Midbrain (tissue), 1 donor: ENCODE results near the gene MYO1G.
"Not testable (repeated sequence)": the region's sequence is repeated elsewhere in the genome, so short reads cannot be mapped to it uniquely, and the experiment has no call there.

Experiments used
- DNase-seq: peaks from one replicate; lab custom pipeline; 2025; lab: John Stamatoyannopoulos, UW

Gene MYO1G

DNA sequence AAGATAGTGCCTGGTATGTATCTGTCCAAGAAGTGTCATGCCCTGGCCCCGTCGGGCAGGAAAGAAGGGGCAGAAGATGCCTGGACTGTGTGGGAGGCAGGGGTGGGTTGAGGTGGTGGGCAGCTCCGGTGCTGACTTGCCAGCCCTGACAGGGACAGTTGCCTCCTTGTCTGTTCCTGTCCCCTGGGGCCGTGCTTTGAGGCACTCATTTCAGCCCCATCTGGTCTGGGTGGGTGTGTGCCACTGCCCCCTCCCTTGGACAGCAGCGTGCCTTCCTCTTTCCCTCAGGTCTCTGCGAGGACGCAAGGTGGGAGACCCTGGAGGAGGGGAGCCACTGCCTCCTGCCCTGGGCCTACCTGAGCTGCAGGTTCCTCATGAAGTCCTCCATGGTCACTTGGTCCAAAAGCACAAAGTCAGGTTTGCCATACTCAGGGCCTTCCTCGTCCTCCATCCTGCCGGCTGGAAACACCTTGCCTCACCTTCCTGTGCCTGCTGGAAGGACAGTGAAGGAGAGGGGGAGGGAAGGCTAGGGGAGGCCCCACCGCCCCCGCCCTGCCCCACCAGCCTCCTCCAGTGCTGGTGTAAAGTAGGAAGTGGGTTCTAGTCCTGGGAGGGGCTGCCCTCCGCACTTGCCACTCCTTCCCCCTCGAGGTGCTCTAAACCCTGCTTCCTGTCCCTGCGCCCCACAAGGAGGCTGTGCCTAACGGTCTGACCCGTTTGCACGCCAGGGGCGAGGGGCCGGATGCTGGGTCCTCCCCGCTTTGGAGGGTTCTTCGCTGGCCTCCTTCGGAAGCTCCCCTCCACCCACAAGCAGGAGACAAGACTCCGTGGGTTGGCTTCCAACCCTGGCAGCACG is at the start of gene MYO1G:
Gene MYO1G (minus strand): TSS at position 505 of the 856 bp plus-strand sequence. CDS start 54 bp downstream, at position 451.
- no peak for DNase-seq

DNA sequence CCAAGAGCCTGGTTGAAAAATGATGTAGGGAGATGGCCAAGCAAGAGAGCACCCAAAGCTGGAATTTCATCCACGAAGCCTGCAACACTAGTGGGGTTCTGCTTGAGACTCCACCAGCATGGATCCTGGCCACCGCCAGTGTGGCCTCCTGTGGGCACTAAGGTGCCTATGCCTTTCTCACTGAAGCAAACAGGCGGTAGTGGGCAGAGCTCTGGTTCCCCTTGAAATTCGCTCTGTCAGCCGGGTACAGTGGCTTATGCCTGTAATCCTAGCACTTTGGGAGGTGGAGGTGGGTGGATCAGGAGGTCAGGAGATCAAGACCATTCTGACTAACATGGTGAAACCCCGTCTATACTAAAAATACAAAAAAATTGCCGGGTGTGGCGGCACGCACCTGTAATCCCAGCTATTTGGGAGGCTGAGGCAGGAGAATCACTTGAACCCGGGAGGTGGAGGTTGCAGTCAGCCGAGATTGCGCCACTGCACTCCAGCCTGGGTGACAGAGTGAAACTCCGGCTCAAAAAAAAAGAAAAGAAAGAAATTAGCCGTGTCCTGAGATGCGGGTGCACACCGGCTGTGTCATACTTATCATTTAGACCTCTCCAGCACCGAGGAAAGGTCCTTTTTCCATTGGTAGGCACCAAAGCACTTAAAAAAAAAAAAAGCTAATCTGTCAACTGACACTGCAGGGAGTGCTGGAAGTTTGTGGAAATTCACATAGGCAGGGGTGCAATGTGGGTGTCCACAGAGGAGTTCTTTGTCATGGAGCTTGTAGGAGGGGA is 49.5 kb upstream of the MYO1G start:
- DNase-seq, result no peak

DNA sequence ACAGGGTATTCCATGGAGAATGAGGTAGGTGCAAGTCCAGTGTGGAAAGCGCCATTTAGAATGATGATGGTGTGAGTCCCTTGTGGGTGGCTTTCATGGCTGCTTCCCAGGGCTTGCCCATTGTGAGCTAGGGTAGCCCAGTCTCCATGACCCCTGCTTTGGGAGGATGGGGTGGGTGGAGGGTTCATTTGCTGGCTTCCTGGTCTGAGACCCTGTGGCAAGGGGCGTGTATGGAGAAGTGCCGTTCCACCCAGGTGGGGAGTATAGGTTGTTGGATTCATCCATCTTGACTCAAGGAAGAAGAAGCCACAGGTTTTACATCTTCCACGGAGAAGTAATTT is 48.9 kb upstream of the MYO1G start:
- no peak for DNase-seq

DNA sequence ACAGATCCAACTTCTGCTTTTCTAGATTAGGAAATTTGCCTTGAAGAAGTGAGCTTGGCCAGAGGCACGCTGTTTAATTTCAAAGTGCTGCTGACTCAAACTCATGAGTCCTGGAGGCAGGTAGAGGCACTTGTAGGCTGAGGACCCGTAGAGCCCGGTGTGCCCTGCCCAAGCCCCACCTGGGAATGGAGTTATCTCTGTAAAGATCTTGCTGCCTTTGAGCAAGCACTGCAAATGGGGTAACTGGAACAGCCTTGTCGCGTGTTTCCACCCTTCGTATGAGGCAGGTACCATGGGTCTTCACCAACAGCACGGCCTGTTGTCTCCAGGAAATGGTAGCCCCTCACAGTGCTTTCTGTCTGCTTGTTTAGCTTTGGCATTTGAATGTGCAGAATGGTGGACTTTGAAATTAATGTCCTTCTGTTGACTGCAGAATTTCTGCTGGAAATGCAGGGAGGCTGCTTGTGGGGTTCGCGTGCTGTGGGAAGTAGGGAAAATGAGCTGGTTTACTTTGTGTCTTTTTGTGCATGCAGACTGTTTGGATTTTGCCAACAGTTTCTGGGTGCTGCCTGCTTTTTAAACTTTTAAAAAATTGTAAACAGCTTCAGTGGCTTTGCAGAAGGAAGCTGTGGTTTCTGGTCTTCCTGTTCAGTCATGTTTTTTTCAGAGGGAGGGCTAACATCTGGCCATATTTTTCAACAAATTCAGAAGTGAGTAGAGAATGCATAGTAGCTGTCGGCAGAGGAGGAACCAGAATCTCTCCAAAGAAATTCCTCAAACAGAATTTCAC is 48.4 kb upstream of the MYO1G start:
- peak; percentile 4 for DNase-seq

DNA sequence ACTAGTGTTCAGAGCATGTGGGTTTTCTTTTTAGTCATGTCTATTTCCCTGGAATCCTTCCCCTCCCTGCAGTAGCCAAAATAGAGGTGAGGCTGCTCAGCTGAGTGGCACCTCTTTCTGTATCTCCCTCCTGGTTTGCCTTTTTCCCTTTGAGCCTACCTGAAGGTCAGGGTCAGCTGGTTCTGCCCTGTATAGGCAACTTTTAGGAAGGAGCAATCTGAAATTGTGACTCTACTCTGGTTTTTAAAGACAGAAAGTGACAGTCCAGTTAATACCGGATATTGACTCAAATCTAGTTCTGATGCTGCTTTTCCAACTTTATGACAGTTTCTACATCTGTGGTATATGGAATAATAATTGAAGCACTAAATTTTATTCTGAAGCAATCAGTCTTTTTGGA is 47.2 kb upstream of the MYO1G start:
- no peak for DNase-seq

DNA sequence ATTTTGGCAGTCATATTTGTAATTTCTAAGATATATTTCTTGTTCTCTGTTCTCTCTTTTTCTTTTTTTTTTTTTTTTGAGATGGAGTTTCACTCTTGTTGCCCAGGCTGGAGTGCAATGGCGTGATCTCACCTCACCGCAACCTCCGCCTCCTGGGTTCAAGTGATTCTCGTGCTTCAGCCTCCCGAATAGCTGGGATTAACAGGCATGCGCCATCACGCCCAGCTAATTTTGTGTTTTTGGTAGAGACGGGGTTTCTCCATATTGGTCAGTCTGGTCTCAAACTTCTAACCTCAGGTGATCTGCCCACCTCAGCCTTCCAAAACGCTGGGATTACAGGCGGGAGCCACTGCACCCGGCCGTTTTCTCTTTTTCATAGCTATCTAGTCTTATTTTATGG is 46.7 kb upstream of the MYO1G start:
- not testable (repeated sequence) for DNase-seq

DNA sequence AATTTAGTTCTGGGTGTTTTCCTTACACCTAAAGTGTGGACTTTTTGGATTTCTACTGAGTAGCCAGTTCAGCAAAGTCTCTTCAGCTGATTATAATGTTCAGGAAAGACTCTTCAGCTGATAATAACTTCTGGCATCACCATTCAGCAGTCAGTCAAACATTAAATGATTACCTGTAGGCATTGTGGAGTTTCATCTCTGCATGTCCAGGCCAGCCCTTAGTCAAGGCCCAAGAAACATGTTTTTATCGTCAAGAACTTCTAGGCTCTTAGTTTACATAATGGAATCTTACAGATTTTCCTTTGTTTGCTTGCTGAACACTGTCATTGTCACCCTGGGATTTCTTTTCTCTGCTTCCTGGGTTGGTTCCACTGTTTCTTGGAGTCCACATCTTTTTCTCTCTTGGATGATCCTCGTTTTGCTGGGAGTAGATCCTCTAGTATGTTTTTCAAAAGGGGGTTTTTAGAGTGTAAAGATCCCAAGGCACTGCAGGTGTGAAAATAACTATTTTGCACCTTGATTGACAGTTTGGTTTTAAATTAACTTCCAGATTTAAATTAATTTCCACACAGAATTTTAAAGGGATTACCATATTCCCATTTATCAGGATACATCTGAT is 45.4 kb upstream of the MYO1G start:
- no peak for DNase-seq

DNA sequence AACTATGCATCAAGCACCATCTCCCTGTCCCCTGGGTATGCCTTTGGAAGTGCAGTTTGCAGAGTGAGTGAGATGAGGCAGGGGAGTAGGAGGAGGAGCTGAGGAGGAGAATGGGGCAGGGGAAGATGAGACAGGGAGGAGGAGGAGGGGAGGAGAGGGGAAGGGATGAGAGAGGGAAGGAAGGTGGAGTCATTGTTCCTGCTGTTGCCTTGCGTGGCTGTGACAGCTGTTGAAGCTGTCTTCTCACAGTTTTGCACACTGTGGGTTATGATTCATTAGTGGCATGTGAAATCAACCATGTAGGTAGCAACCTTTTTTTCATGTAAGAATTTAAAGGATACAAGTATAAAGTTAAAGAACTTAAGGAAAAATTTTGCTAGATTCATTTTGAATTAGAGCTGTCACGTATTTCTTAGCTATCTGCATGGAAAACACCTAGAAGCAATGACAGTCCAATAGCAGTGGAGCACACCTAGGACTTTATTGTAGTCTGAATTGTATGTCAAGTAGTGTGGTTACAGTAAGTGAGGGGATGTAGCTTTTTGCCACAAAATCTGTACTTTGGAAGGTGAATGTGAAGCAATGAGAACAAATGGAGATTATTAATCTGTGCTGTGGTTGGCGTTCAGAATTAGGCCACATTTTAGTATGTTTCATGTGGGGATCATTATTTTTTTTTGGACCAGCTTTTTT is 42.9 kb upstream of the MYO1G start:
- DNase-seq, result no peak

DNA sequence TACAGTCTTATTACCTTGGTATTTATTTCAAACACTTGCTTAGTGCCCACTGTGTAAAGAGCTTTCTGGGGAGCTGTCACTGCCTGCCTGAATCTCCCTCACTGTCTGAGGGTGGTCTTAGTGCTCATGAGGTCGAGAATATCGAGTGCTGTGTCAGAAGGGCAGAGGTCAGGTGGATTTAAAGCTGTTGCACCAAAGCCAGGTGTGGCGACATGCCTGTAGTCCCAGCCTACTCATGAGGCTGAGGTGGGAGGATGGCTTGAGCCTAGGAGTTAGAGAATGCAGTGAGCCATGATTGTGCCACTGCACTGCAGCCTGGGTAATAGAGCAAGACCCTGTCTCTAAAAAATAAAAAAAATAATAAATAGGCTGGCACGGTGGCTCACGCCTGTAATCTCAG is 42.1 kb upstream of the MYO1G start:
- no peak for DNase-seq

DNA sequence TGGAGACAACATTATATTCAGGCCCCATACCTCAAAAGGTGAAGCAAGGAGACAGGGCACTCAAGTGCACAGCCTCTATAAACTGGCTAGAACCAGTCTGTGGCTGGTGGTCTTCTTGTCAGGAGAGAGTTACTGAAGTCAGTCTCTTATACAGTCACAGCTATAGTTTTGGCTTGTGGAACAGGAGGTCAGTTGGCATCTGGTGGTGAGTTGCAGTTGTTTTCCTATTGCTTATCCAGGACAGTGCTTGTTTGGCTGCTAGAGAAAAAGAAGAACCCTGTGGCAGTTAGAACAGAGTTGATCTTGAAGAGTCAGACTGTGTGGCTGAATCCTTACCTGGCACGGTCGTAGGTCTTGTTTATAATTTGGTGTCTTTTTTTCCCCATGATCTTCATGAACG is 38.4 kb upstream of the MYO1G start:
- DNase-seq, result no peak

DNA sequence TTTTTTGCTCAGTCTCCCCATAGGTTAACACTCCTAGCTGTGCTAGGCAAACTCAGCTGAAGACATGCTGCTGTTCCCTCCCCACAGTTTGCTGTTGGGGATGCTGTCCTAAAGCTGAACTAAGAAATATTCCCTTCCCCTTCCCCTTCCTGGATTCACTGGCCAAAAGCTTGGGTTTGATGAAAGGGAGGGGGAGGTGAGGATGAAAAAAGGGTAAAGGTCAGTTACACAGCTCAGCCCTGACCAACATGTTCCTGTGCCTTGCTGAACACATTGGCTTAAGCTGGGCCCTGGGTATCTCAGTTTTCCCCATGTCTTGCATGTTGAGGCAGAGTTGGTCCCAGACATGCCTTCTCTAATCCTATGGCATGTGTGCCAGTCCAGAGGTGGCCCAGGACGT is 36.5 kb upstream of the MYO1G start:
- no peak for DNase-seq

DNA sequence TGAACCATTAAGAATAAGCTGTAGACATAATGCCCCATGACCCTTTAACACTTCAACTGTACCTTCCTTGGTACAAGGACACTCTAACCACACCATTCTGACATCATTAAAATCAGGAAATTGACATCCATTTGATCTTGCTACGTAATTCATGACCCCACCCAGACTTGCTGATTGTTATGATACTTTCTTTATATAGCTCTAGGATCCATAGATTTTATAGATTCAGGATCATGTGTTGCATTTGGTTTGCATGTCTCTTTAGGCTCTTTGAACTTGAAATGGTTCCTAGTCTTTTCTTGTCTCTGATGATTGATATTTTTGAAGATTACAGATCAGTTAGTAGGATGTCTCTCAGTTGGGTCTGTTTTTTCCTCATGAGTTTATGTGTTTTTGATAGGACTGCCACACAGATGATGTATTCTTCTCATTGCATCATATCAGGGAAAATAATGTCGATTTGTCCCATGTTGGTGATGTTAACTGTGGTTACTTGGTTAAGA is 34.7 kb upstream of the MYO1G start:
- DNase-seq, result no peak

DNA sequence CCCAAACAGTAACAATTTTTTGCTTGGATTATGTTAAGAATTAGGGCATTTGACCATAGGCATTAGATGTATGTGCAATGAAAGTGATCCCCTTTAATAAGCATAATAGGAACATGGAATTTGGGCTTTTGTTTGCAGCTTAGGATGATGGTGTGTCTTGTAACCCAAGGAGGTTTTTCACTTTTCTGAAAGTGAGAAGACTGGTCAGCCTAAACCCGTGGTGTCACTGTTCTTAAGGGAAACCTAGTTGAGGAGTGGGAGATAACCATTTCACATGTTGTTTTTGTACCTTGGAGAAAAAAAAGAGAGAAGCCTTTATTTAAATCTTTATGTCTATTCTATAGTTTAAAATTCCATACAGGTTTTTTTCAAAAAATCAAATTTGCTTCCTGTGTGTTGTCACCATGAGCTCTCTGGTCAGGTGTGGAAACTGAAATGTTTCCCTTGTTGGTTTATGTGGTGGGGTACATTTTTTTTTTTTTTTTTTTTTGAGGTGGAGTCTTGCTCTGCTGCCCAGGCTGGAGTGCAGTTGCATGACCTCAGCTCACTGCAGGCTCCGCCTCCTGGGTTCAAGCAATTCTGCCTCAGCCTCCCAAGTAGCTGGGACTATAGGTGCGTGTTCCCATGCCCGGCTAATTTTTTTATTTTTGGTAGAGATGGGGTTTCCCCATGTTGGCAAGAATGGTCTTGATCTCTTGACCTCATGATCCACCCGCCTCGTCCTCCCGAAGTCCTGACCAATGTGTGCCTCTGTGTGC is 28.9 kb upstream of the MYO1G start:
- DNase-seq, result no peak

DNA sequence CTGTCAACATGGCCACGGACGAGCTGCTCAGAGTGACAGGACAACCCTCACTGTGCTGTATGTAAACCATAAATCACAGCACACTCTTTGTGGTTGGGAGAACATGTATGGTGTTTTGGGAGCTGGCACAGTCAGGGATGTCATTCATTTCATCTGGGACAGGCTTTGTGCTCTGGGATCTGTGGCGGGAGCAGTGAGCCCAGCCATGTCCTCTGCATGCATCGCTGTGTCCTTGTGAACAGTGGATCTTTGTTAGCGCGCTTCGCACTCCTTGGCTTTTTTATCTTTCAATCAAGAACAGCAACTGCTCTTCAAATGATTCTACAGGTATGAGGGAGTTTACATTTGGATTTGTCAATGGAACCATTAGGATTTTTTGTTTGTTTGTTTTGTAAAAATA is 28.3 kb upstream of the MYO1G start:
- DNase-seq, result peak; percentile 46

DNA sequence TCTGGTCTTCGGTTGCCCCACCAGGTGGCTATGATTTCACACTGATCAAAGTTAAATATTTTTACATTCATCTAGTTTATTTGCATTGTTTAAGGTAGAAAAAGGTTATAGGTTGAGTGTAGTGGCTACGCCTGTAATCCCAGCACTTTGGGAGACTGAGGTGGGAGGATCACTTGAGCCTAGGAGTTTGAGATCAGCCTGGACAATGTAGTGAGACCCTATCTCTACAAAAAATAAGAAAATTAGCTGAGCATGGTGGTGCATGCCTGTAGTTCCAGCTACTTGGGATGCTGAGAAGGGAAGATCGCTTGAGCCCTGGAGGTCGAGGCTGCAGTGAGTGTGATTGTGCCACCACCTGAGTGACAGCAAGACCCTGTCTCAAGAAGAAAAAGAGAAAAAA is 25.0 kb upstream of the MYO1G start:
- no peak for DNase-seq

DNA sequence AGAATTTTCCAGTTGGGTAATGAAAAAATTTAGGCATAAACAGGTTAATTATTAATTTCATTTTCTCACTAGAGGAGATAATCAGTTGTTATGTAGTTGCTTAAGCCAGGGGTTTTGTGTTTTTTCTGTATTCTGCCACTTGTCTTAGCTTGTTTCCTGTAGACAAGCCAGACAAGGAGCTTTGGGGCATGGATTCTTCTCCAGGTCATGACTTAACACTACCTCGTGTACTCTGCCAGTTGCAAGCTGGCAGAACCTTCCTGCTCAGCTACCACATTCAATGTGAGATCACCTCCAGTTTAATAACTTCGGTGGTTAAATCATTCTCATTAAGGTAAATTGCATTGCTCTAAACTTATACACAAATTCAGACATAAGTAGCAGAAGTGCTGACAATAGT is 23.0 kb upstream of the MYO1G start:
- no peak for DNase-seq

DNA sequence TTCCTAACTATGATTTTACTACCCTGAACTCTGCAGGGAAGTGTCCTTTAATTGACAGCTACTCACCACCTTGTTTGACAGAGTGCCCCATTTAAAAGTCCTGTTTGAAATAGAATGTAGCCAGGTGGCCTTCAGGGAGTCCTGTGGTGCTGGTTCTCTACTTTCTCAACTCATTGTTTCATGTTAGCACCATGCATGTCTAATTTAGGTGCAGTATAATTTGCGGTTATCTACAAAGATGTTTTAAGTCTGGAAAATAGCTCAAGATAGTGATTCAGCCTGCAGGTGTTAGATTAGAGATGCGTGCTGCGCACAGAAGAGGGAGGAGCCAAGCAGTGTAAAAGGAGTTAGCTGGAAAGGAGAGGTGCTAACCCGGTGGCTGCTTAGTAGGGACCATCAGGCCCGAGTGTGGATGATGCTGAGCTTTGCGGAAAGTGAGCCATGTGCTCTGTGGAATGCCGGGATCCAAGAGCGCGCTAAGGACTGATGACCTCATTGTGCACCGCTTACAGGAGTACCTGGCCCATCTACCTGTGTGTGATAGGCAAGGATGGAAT is 22.4 kb upstream of the MYO1G start:
- DNase-seq, result no peak

DNA sequence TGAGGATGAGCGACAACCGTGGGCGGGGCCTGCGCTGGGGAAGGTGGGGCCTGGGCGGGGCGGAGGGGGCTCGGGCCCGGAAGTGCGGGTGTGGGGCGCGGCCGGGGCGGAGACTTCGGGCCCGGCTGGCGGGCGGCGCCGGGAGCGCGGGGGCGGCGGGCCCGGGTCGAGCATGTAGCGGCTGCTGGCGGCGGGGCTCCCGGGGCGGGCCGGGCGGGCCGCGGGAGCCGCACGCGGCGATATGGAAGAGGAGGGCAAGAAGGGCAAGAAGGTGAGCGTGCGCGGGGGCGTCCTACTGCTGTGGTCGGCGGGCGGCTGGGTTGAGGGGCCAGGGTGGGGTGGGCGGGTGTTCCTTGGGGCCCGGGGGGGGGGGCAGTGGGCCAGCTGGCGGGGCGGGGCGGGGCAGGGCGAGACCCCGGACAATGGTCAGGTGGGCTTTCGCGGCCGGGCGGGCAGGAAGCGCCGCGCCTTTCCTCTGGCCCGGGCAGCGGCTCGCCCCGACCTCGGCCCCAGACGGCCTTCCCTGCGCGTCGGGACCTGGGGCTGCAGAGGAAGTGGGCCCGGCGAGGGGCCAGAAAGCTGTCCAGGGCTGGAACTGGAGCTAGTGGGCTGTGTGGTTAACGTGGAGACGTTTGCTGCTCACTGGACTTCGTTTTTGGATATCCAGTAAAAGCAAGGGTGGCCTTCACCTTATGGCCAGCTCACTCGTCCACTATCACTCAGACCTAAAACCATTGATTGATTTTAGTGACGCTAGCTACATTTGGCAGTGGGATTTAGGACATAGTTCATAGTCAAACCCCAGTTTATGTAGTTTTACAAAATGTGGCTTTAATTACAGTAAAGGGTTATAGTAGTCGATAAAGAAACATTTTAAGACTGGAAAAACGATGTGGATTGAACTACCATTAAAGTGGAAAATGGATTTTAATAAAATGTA is 21.5 kb upstream of the MYO1G start, which contains the start of gene CCM2:
Gene CCM2 (plus strand): TSS at position 109 of the 940 bp plus-strand sequence. CDS start 133 bp downstream, at position 242.
- DNase-seq, result peak; percentile 46
